ENCODE results near the gene HMGCS2.

The HMGCS2 gene

DNA sequence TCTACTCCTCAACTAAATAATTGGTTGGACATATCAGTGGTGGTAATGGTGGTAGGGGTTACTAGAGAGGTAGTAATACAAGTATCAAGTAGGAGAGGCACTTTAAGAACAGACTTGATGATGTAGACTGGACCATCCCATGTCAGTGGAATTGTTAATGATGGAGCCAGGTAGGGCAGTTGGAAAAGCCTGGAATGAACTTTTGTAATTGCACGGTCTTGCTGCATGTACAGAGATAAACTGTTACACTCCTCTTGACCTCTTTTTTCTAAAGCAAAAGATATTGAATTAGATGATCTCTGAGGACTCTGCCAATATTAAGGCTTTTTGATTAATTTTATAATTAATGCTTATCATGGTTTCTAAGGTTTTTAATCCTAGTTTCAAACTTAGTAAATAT lies 5.8 kb downstream of the HMGCS2 start:
- no peak for DNase-seq (ENCODE audit: low spot score)

DNA sequence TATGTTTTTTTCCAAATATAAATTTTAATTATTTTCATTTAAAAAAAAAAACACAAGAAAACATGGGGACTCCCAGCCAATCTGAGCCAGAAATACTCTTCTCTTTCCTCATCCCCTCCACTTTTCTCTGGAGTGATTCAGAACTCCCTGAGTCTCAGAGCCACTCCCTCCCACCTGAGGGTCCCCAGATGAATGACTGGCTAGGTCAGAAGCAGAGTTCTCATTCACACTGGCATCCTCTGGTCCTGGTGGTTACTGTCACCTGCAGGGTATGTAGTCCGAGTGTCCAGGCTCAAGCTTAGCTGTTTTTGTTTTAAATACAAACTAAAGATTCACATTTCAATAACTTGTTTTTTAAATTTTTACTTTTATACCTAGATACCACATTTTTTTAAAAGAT lies 6.3 kb downstream of the HMGCS2 start:
- DNase-seq (ENCODE audit: low spot score) = no peak

DNA sequence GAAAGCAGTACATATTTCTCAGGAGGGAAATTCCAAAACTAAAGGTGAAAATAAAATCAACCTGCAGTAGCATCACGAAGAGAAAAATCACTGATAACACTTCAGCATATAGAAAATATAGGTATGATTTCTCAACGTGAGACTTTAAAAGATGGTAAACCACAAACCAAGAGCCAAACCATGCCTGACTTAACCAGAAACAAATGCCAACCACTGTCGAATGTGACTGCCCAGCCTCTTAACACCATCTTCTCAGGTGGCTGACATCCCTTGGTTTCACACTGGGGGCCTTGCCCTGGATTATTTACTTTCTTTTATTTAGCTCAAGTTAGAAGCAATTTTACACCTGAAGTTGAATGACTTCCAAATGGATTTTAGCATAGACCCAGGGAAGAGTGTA lies 10.1 kb downstream of the HMGCS2 start:
- no peak for DNase-seq (ENCODE audit: low spot score)

DNA sequence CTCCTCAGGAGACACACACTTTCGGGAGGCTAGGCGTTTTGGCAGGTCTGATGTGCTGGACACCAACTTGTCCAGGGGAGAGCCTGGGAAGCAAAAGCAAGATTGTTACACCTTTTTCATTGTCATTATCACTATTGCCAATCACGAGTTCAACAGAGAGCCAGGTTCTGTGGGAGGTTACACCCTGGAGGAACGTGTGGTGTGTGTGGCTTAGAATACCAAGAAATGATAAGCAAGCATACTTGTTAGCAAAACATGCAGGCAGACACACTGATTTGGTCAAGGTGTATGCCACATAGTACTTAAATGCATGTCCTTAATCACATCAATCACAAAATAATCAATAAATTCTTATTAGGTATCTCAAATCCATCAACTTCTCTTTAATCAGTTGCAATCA lies 16.1 kb downstream of the HMGCS2 start:
- no peak for DNase-seq (ENCODE audit: low spot score)

DNA sequence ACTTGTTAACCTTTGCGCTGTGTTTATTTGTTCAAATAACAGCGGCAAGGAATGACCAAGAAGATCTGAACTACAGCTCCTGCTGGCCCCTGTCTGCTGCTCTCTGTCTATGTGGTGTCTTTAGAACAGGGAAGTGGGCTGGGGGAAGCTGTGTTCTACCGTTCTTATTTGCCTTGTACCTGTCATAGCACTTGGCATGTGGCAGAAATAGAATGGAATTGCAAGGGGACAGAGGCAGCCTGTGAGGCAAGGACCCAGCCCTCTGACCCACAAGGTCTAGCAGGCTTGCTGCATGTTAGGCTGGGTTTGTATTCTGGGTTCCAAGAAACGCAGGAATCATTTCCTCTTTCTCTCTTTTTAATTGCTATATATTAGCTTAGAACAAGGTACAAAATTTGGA lies 20.7 kb downstream of the HMGCS2 start:
- DNase-seq (ENCODE audit: low spot score) = no peak

- no peak for DNase-seq (ENCODE audit: low spot score)
These were observed 21.3 kb downstream of the HMGCS2 start for GRCh38 chr1:119747451-119747850.

DNA sequence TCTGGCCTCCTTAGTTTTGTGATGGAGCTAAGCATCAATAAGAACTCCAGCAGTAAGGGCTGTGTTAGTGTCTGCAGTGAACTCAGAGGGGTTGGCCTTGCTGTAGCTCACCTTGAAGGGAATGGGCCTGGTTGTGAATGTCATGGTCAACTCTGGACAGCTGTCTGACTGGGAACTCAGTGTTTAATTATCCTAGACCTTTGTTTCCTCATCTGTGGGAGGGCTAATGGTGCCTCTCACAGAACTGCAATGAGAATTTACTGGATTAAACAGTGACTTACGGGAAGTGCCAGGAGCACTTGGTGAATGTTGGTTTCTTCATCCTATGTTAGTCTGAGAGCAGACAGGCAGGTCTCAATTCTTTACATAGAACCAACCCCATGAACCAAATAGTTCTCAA lies 23.7 kb downstream of the HMGCS2 start:
- DNase-seq (ENCODE audit: low spot score) = no peak

GRCh38 chr1:119744598-119744942 lies 24.1 kb downstream of the HMGCS2 start:
- DNase-seq (ENCODE audit: low spot score) = no peak

GRCh38 chr1:119743776-119744597 lies 24.7 kb downstream of the HMGCS2 start:
- peak; percentile 51 for DNase-seq (ENCODE audit: low spot score)

- DNase-seq (ENCODE audit: low spot score) = no peak
These were observed 25.4 kb downstream of the HMGCS2 start for GRCh38 chr1:119743308-119743707.

GRCh38 chr1:119742677-119743076 lies 26.0 kb downstream of the HMGCS2 start:
- DNase-seq (ENCODE audit: low spot score) = no peak

DNA sequence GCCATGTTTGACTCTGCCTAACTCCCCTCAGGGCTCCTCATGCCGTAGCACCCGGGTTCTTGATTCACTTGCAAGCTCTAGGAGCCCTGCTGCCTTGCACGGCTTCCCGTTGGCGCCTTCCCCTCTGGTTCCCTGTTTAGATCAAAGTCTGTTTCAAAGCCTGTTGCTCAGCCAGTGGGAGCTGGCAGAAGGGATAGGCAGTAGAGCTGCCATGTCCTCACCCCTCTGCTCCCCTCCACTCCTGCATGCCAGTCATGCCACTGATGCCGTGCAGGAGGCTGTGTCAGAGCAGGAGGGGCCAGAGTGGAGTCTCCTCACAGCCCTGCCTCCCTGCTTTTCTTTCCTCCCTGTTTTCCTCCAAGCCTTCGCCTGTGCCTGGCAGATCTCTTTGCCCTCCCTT lies 26.5 kb downstream of the HMGCS2 start:
- no peak for DNase-seq (ENCODE audit: low spot score)

GRCh38 chr1:119740896-119741780 lies 27.6 kb downstream of the HMGCS2 start:
- DNase-seq (ENCODE audit: low spot score) = no peak

DNA sequence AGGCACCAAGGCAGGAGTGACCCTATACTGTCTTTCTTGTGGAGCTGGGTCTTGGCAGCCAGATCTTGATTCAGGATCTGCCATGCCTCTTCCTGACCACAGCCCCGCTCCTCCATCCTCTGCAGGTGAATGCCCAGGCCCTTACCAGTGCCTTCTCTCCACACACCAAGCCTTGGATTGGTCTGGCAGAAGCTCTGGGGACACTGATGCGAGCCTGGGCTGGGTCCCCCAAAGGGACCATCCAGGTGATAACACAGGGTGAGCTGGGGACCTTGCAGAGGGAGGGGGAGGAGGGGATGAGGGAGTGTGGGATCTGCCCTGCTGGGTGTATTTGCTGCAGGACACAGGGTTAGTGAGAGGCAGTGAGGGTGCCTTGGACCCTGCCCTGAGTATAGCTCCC lies 28.4 kb downstream of the HMGCS2 start:
- no peak for DNase-seq (ENCODE audit: low spot score)

DNA sequence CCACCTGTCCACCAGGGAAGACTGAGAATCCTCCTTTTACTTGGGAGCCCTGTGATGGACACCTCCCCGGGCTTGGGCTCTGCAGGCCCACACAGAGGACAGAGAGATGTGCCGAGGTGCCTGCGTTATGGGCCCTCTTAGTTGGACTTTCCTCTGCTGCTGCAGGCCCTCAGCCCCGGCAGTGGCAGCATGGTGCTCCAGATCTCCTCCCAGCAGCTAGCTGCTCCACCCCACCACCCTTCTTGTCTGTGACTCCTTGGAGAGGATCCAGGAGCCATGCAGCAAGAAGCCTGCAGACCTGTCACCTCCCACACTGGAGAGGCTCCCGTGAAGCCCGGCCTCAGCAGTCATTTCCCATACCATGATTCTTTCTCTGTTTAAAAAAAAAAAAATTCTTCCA lies 29.6 kb downstream of the HMGCS2 start:
- no peak for DNase-seq (ENCODE audit: low spot score)

DNA sequence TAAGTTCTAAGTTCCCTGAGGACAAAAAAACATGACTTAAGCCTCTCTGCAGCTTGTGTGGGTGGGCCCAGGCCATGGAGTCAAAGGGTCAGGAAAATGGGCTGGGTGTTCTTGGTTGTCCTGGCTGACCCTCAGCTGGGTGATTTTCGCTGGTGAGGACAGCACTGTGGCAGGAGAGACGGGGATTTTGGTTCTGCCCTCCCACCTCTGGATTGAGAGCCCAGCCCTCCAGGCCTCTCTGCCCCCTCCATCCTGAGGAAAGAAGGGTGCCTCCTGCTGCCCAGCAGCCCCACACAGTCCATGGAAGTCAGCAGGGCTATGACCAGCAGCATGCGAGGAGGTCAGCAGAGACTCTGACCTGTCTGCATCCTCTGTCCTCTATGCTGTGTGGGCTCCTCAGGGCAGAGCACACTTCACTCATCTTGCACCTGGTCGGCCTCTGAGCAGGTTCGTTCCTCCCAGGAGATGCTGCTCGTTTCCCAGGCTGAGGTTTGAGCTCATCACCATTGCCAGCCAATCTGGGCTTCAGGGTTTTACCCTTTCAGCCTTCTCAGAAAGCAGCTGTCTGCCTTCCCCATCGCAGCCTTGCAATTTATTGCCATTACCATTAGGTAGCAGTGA lies 30.5 kb downstream of the HMGCS2 start:
- no peak for DNase-seq (ENCODE audit: low spot score)

DNA sequence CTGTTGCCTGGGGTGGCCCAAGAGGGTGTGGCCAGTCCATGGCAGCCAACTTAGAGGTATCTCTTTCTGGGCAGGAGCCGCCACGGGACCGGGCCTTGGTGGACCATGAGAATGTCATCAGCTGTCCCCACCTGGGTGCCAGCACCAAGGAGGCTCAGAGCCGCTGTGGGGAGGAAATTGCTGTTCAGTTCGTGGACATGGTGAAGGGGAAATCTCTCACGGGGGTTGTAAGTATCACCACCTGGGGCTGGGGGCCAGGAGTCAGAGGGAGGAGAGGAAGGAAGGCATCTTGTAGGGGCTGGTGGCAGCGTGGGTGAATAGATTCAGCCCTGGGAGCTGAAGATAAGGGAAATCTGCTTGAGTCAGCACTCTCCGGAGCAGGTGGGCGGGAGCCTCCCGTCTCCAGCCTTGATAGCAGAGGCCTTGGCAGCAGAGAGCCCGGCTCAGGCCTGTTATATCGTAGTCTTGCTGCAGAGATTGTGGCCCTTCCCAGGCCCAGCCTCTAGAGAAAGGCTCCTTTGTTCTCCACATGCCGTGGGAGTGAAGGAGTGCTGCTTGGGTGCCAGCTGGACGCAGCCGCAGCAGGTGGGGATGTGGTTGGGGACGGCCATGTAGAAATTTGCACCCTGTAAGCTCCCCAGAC lies 31.5 kb downstream of the HMGCS2 start:
- DNase-seq (ENCODE audit: low spot score) = peak; percentile 18

DNA sequence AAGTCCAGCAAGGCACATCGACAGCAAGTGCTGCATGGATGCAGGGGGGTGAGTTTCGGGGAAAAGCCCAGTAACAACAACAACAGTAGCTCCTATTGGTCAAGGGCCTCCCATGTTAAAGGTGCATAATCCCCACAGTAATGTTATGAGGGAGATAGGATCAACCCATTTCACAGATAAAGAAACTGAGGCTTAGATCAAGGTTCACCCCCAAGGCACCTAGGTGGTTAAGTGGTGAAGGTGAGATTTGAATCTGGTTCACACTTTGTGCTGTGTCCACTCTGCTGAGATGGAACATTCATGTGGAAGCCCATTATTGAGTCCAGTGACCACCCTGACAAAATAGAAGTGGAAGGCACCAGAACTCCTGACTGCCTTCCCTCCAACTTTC lies 32.1 kb downstream of the HMGCS2 start:
- no peak for DNase-seq (ENCODE audit: low spot score)

- no peak for DNase-seq (ENCODE audit: low spot score)
These were observed 33.5 kb downstream of the HMGCS2 start for GRCh38 chr1:119735217-119735616.

DNA sequence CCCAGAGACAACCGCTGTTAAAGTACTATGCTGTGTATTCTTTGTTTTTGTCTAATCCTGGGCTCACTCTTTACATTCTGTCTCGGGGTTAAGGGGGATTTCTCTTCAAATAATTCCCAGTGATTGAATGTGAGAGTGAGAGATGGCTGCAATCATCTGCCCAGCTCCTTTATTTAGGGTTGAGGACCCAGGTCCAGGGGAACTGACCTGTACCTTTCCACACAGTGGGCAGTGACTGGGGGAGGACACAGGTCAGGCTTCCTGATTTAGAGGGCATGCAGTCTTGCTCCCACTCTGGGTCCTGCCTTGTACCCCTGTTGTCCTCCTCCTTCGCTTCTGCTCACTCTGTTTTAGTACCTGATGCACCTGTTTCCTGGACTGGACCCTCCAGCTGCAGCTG lies 35.0 kb downstream of the HMGCS2 start:
- DNase-seq (ENCODE audit: low spot score) = no peak

DNA sequence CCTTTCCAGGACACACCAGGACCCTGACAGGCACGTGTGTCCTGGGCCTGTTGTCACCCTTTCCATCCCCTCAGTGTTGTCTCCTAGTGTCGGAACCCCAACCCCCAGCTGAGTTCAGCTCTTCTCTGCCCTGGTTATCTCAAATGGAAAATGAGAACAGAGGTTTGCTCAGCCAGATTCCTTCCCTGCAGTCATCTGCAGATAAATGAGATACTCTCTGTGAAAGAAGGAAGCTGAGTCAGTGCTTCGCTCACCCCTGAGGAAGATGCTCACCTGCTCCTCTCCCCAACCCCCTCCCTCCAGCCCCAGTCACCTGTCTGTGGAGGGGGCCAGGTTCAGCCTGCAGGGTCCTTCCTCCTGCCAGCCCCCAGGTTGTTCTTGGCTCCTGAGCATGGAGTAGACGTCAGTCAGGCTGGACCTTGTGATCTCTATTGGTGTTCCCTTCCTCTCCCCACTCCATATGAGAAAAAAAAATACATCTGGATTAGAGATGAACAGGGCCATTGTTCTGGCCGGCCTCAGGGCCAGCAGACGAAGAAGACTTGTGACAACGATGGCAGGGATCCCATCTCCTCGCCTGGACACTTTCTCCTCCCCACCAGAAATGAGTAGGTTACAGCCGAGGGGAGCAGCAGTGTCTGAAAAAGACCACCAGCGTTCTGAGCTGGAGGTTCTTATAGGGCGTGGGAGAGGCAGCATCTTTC lies 36.1 kb downstream of the HMGCS2 start:
- no peak for DNase-seq (ENCODE audit: low spot score)
